ENCODE measurements around the gene NUDCD2.

The NUDCD2 gene

DNA sequence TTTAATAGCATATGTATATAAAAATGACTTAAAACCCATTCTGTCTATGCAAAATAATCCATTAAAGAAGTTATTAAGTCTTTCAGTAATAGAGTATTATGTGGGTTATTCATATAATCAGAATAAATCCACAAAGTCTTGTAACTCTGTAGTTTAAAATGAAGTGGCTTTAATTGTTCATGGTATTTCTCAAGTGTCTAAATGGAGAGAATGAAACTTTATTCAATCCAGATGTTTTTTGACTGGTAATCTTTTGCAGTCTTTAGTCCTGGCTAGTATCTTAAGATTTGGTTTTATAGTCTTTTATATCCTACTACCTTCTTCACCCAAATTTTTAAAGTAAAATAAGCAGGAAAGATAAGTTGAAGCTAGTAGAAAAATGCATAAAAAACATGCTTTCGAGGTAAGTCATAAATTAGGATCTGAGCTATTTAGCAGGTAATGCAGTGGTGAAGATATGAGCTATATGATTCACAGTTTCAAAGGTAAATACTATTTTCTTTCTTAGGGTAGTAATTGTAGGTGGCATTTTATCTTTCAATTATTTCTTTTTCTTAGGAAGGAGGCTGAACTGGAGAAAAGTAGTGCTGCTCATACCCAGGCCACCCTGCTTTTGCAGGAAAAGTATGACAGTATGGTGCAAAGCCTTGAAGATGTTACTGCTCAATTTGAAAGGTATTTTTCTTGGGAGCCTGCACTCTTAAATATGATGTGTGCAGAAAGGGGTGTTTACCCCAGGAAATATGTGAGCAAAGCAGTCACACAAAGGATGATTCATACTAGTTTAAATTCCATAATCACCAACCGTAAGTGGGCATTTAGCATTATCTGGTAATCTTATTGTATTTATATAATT lies 18.5 kb upstream of the NUDCD2 start:
- Histone ChIP-seq H3K4me1 (ENCODE audit: control insufficient read depth in 1 of 2, insufficient read depth in 1 of 2, low read depth in 1 of 2, low read length in 1 of 2) (no peaks in the 10 kb centered on the region), H3K9me3 (no peaks in the 10 kb centered on the region), H3K36me3 (peaks cover 57% of the 10 kb centered on the region), H3K27ac (no peak overlapping the region), H3K4me3 (ENCODE audit: low read depth in 1 of 2, low read length in 1 of 2) (no peak overlapping the region), H3K27me3 (no peaks in the 10 kb centered on the region)
- TF ChIP-seq, protein P1, sequence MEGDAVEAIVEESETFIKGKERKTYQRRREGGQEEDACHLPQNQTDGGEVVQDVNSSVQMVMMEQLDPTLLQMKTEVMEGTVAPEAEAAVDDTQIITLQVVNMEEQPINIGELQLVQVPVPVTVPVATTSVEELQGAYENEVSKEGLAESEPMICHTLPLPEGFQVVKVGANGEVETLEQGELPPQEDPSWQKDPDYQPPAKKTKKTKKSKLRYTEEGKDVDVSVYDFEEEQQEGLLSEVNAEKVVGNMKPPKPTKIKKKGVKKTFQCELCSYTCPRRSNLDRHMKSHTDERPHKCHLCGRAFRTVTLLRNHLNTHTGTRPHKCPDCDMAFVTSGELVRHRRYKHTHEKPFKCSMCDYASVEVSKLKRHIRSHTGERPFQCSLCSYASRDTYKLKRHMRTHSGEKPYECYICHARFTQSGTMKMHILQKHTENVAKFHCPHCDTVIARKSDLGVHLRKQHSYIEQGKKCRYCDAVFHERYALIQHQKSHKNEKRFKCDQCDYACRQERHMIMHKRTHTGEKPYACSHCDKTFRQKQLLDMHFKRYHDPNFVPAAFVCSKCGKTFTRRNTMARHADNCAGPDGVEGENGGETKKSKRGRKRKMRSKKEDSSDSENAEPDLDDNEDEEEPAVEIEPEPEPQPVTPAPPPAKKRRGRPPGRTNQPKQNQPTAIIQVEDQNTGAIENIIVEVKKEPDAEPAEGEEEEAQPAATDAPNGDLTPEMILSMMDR (IDR thresholded peaks at IDR 0.05): no peak

DNA sequence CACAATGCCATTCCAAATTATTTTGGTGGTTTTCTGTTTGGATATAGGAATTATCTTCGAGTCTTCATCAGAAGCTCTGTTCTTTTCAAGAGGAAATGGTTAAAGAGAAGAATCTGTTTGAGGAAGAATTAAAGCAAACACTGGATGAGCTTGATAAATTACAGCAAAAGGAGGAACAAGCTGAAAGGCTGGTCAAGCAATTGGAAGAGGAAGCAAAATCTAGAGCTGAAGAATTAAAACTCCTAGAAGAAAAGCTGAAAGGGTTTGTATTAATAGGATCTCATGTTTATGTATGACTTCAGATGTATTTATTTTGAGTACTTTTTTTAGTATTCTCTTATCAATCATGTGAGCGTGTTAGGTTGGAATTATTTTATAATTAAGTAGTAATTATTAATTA lies 15.5 kb upstream of the NUDCD2 start:
- Histone ChIP-seq H3K27me3 (no peaks in the 10 kb centered on the region), H3K36me3 (peaks cover 69% of the 10 kb centered on the region), H3K27ac (no peak overlapping the region), H3K4me1 (ENCODE audit: control insufficient read depth in 1 of 2, insufficient read depth in 1 of 2, low read depth in 1 of 2, low read length in 1 of 2) (no peaks in the 10 kb centered on the region), H3K9me3 (no peaks in the 10 kb centered on the region), H3K4me3 (ENCODE audit: low read depth in 1 of 2, low read length in 1 of 2) (no peak overlapping the region)
- TF ChIP-seq, protein P1 (IDR thresholded peaks at IDR 0.05): no peak

DNA sequence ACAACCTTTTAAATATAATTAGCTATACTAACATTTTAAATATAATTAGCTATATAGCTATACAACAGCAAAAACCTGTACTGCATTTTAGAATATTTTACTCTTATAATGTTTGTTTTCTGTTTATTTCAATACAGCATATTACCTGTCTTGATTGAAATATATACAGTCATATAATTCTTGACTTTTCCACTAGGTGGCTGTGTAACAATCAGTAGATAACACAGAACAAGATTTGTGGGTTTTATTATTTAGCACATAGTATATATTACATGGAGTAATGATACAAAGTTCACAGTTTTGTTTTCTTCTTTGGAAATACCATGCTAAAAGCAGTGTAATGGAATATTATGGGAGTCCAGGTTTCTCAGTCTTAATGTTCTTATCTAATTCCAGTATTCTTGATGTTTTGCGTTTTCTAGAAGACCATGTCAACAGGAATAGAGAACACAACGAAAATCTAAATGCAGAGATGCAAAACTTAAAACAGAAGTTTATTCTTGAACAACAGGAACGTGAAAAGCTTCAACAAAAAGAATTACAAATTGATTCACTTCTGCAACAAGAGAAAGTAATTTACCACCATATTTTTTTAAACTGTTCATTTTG lies 13.8 kb upstream of the NUDCD2 start:
- TF ChIP-seq, protein P1 (IDR thresholded peaks at IDR 0.05): no peak

DNA sequence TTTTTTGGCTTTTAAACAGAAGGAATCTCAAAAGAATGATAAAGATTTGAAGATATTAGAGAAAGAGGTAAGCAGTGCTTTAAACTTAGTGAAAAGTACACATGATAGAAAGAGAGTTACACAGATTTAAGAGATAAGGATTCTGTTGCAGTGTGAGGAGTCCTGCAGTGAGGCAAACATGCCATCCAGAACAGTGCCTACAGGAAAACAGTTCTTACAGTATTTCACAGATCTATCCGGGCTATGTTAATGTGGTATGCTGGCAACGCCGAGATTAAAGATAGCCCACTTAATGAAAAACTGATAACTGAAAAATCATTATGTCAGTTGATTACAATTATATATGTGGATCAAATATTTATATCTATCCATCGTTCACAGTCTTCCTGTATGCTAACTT lies 7.8 kb upstream of the NUDCD2 start:
- H3K4me3 ChIP-seq (ENCODE audit: low read depth in 1 of 2, low read length in 1 of 2): no peak overlapping the region
- no peaks in the 10 kb centered on the region for H3K4me1 ChIP-seq (ENCODE audit: control insufficient read depth in 1 of 2, insufficient read depth in 1 of 2, low read depth in 1 of 2, low read length in 1 of 2)
- H3K36me3 ChIP-seq: peaks cover 40% of the 10 kb centered on the region
- H3K27ac ChIP-seq: no peak overlapping the region
- TF ChIP-seq, protein P1 (IDR thresholded peaks at IDR 0.05): no peak
- no peaks in the 10 kb centered on the region for H3K27me3 ChIP-seq
- H3K9me3 ChIP-seq: no peaks in the 10 kb centered on the region

More for the DNA sequence above, 13.8 kb upstream of the NUDCD2 start:
- no peaks in the 10 kb centered on the region for H3K9me3 ChIP-seq
- no peaks in the 10 kb centered on the region for H3K27me3 ChIP-seq
- H3K4me1 ChIP-seq (ENCODE audit: control insufficient read depth in 1 of 2, insufficient read depth in 1 of 2, low read depth in 1 of 2, low read length in 1 of 2): no peaks in the 10 kb centered on the region
- peaks cover 64% of the 10 kb centered on the region for H3K36me3 ChIP-seq
- H3K27ac ChIP-seq: no peak overlapping the region
- H3K4me3 ChIP-seq (ENCODE audit: low read depth in 1 of 2, low read length in 1 of 2): no peak overlapping the region

DNA sequence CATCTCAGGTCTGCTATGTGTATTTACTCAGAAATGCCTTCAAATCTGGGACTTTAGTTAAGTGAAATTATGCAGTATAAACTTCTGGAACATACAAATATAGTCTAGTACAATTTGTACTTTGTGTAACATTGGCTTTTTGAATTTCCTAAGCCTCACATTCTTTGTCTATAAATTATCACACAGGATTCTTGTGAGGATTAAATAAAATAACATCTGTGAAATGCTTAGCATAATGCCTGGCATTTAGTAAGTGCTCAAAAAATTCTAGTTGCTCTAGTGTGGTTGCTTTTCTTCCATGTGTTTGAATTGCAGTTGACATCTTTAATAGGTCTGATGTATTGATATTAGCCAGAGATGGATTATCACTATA lies 3.1 kb upstream of the NUDCD2 start:
- Histone ChIP-seq H3K27me3 (no peaks in the 10 kb centered on the region), H3K4me3 (ENCODE audit: low read depth in 1 of 2, low read length in 1 of 2) (no peak overlapping the region), H3K27ac (no peak overlapping the region), H3K9me3 (no peaks in the 10 kb centered on the region), H3K4me1 (ENCODE audit: control insufficient read depth in 1 of 2, insufficient read depth in 1 of 2, low read depth in 1 of 2, low read length in 1 of 2) (peaks cover 29% of the 10 kb centered on the region in 2 experiments), H3K36me3 (peaks cover 4% of the 10 kb centered on the region)
- TF ChIP-seq, protein P1 (IDR thresholded peaks at IDR 0.05): no peak

Measured in neutrophil (primary cell).